GM06990 (cell line): Measurements from ENCODE around the gene METRN.

ENCODE experiments used
- DNase-seq: peaks from one replicate; pipeline ENCODE4 v3.0.0-alpha.2; 2011; ENCODE audit not compliant: insufficient read length; ENCODE audit errors: extremely low read depth
- H3K27me3 ChIP-seq: replicated peaks from 2 replicates; pipeline ENCODE4 v1.6.0; 2011; ENCODE audit warnings: low read length; ENCODE audit not compliant: control insufficient read depth, insufficient read depth
- H3K36me3 ChIP-seq: 2 replicates; pipeline ENCODE4 v1.5.1; 2011; ENCODE audit warnings: low read length; ENCODE audit not compliant: control insufficient read depth, insufficient read depth
- H3K4me3 ChIP-seq: replicated peaks from 2 replicates; pipeline ENCODE4 v1.5.1; 2011; ENCODE audit warnings: low read depth, mild to moderate bottlenecking, control low read depth, low read length
- CTCF ChIP-seq: IDR thresholded peaks from 2 replicates; pipeline ENCODE4 v1.5.1; 2011; ENCODE audit warnings: low read length, control low read depth, mild to moderate bottlenecking, inconsistent platforms; ENCODE audit not compliant: insufficient read depth, poor library complexity, severe bottlenecking

The METRN gene

GRCh38 chr16:680625-680945, 34.3 kb upstream of the METRN start:
- no peaks in the 10 kb centered on the region for H3K27me3 ChIP-seq
- H3K4me3 ChIP-seq, result peak overlapping the region; percentile 79
- peaks cover 20% of the 10 kb centered on the region for H3K36me3 ChIP-seq
- TF ChIP-seq CTCF, result no peak
- no peak for DNase-seq

- no peak for DNase-seq
- Histone ChIP-seq H3K36me3 (peaks cover 24% of the 10 kb centered on the region), H3K27me3 (no peaks in the 10 kb centered on the region), H3K4me3 (peak overlapping the region; percentile 79)
- peak; percentile 21 for TF ChIP-seq CTCF
Observed at GRCh38 chr16:680967-681745, 33.8 kb upstream of the METRN start.

- H3K36me3 ChIP-seq, result peaks cover 30% of the 10 kb centered on the region
Observed at GRCh38 chr16:681746-682427, 33.0 kb upstream of the METRN start.

DNA sequence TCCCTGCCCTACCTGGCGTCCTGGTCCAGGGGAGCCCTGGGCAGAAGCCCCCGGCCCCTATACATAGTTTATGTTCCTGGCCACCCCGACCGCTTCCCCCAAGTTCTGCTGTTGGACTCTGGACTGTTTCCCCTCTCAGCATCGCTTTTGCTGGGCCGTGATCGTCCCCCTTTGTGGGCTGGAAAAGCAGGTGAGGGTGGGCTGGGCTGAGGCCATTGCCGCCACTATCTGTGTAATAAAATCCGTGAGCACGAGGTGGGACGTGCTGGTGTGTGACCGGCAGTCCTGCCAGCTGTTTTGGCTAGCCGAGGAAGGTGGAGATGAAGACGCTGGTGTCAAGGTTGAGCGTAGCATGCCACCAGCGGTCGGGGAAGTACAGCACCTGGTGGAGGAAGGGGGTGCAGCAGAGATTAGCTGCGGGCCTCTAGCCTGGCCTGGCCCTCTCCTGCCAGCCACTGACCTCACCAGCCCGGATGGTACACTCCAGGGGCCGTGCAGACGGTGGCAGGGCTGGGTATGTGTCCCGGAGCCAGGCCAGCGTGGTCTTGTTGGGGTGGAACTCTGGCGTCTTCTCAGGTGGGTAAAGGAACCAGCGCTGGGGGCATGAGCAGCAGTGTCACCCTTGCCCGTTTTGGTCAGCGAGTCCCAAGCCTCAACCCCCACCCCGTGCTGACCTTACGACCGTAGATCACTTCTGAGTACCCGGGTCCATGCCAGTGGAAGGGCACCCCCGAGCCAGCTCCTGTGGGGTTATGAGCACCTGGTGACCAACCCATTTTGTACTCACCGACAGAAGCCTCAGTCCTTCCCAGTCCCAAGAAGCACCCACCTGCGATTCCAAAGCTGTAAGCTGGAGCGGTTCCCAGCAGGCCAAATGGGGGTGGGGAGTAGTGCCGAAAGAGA, 32.2 kb upstream of the METRN start:
- no peaks in the 10 kb centered on the region for H3K27me3 ChIP-seq
- peak overlapping the region; percentile 77 for H3K4me3 ChIP-seq
- TF ChIP-seq CTCF, result no peak
- no peak for DNase-seq
- H3K36me3 ChIP-seq, result peaks cover 37% of the 10 kb centered on the region

More at GRCh38 chr16:681746-682427, 33.0 kb upstream of the METRN start:
- no peak for DNase-seq
- H3K27me3 ChIP-seq, result no peaks in the 10 kb centered on the region
- peak overlapping the region; percentile 79 for H3K4me3 ChIP-seq
- no peak for TF ChIP-seq CTCF

DNA sequence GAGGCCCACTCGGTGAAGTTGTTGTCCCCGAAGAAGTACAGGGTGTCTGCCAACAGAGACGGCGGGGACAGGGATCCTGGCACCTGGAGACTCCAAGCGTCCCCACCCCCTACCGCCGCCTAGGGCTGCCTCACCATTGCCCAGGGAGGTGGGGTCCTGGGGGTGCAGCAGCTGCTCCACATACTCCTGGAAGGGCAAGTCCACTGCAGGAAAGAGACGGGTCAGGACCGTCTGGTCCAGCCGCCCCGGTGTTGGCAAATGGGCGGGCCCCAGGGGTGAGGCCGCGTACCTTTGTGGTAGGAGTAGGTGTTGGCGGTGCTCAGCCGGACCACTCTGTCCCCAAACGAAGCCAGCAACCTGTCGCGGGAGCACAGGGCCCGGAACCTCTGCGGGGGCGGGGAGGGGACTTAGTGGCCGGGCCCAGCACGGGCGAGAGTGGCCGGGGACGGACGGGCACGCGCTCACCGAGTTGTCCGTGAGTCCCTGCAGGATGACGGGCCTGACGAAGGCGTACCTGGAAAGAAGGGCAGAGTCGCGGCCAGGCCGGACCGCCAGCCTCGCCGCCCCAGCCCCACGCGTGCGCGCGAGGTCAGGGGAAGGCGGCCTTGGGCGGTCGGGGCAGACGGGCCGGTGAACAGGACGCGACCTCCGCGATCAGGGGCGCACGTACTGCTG, 31.4 kb upstream of the METRN start:
- H3K27me3 ChIP-seq, result no peaks in the 10 kb centered on the region
- peak overlapping the region; percentile 77 for H3K4me3 ChIP-seq
- TF ChIP-seq CTCF, result no peak
- peaks cover 37% of the 10 kb centered on the region for H3K36me3 ChIP-seq
- no peak for DNase-seq
